ENCODE measurements around the gene AGTRAP.

DNA sequence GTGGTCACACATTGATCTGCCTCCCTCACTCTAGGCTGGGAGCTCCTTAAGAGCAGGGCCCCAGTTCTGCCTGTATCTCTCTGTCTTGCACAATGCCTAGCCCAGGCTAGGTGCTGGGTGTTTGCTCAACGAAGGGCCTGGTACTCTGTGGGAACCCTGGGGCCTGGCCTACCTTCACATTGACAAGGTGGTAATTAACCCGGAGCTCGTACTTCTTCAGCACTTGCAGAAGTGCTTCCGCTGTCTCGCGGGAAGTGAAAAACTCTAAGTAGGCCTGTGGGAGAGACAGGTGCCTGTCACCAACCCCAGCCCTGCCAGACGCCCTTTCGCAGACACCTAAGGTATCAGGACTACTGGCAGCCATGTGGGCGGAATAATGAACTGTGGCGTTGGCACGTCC lies 56.2 kb downstream of the AGTRAP start:
- TF ChIP-seq, protein P1, sequence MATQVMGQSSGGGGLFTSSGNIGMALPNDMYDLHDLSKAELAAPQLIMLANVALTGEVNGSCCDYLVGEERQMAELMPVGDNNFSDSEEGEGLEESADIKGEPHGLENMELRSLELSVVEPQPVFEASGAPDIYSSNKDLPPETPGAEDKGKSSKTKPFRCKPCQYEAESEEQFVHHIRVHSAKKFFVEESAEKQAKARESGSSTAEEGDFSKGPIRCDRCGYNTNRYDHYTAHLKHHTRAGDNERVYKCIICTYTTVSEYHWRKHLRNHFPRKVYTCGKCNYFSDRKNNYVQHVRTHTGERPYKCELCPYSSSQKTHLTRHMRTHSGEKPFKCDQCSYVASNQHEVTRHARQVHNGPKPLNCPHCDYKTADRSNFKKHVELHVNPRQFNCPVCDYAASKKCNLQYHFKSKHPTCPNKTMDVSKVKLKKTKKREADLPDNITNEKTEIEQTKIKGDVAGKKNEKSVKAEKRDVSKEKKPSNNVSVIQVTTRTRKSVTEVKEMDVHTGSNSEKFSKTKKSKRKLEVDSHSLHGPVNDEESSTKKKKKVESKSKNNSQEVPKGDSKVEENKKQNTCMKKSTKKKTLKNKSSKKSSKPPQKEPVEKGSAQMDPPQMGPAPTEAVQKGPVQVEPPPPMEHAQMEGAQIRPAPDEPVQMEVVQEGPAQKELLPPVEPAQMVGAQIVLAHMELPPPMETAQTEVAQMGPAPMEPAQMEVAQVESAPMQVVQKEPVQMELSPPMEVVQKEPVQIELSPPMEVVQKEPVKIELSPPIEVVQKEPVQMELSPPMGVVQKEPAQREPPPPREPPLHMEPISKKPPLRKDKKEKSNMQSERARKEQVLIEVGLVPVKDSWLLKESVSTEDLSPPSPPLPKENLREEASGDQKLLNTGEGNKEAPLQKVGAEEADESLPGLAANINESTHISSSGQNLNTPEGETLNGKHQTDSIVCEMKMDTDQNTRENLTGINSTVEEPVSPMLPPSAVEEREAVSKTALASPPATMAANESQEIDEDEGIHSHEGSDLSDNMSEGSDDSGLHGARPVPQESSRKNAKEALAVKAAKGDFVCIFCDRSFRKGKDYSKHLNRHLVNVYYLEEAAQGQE (IDR thresholded peaks at IDR 0.05; ENCODE audit: insufficient read depth in 1 of 2, low read depth in 2 of 2, low read length in 2 of 2), result no peak
- no peak for TF ChIP-seq SIN3A (IDR thresholded peaks at IDR 0.05; ENCODE audit: borderline replicate concordance, insufficient read depth, low read length)

Measured in PFSK-1 (cell line).